ENCODE results near the gene EXOSC2. TPM values are rescaled to one million over a fixed set of nuclear protein-coding genes. Genes with fewer than 3 reads are reported as not detected.

The EXOSC2 gene
- polyA plus RNA-seq, 1 donor from 2014 or later: 36.3 TPM

- no peak overlapping the region for H3K4me3 ChIP-seq (ENCODE audit: low read length)
- H3K36me3 ChIP-seq (ENCODE audit: insufficient read depth, low read length): no peaks in the 10 kb centered on the region
- no peaks in the 10 kb centered on the region for H4K20me1 ChIP-seq (ENCODE audit: insufficient read depth)
- H3F3A ChIP-seq (ENCODE audit: insufficient read depth, low read length, poor library complexity, severe bottlenecking): no peaks in the 10 kb centered on the region
- no peak overlapping the region for H2AFZ ChIP-seq (ENCODE audit: low read depth, low read length)
- H3K79me2 ChIP-seq (replicated peaks; ENCODE audit: insufficient read depth, low read length): no peaks in the 10 kb centered on the region
- peaks cover 62% of the 10 kb centered on the region for H3K27me3 ChIP-seq (ENCODE audit: insufficient read depth, low read depth, low read length)
- H3K9me3 ChIP-seq (ENCODE audit: low read length): no peaks in the 10 kb centered on the region
- no peak overlapping the region for H3K4me2 ChIP-seq (ENCODE audit: low read length)
- no peaks in the 10 kb centered on the region for H3K9me2 ChIP-seq (ENCODE audit: insufficient read depth, low read length)
- no peak overlapping the region for H3K27ac ChIP-seq (ENCODE audit: low read length)
- H3K9ac ChIP-seq (ENCODE audit: low read length): no peak overlapping the region
- TF ChIP-seq EP300 (conservative IDR thresholded peaks at IDR 0.05; ENCODE audit: poor library complexity, severe bottlenecking) (no peak), TAF1 (IDR thresholded peaks at IDR 0.05; ENCODE audit: low read depth) (no peak), EZH2 (IDR thresholded peaks at IDR 0.05; ENCODE audit: borderline replicate concordance, insufficient read depth, low read length, poor library complexity, severe bottlenecking) (no peak), RAD21 (conservative IDR thresholded peaks at IDR 0.05) (no peak), CTCF (IDR thresholded peaks at IDR 0.05; ENCODE audit: poor library complexity, severe bottlenecking) (no peak), REST (IDR thresholded peaks at IDR 0.05; ENCODE audit: borderline replicate concordance) (no peak), MXI1 (conservative IDR thresholded peaks at IDR 0.05; ENCODE audit: poor library complexity, severe bottlenecking) (no peak), POLR2AphosphoS5 (IDR thresholded peaks at IDR 0.05) (no peak), SMC3 (conservative IDR thresholded peaks at IDR 0.05; ENCODE audit: poor library complexity) (no peak)
These were observed 26.5 kb upstream of the EXOSC2 start for GRCh38 chr9:130667120-130667435.

GRCh38 chr9:130668196-130668595 lies 25.4 kb upstream of the EXOSC2 start:
- H3K36me3 ChIP-seq (ENCODE audit: insufficient read depth, low read length): no peaks in the 10 kb centered on the region
- no peaks in the 10 kb centered on the region for H3F3A ChIP-seq (ENCODE audit: insufficient read depth, low read length, poor library complexity, severe bottlenecking)
- H3K9me3 ChIP-seq (ENCODE audit: low read length): no peaks in the 10 kb centered on the region
- H3K9me2 ChIP-seq (ENCODE audit: insufficient read depth, low read length): no peaks in the 10 kb centered on the region
- H4K20me1 ChIP-seq (ENCODE audit: insufficient read depth): no peaks in the 10 kb centered on the region
- TF ChIP-seq SMC3 (conservative IDR thresholded peaks at IDR 0.05; ENCODE audit: poor library complexity) (no peak), CTCF (IDR thresholded peaks at IDR 0.05; ENCODE audit: poor library complexity, severe bottlenecking) (no peak), EP300 (conservative IDR thresholded peaks at IDR 0.05; ENCODE audit: poor library complexity, severe bottlenecking) (no peak), POLR2AphosphoS5 (IDR thresholded peaks at IDR 0.05) (no peak), MXI1 (conservative IDR thresholded peaks at IDR 0.05; ENCODE audit: poor library complexity, severe bottlenecking) (no peak), REST (IDR thresholded peaks at IDR 0.05; ENCODE audit: borderline replicate concordance) (no peak), EZH2 (IDR thresholded peaks at IDR 0.05; ENCODE audit: borderline replicate concordance, insufficient read depth, low read length, poor library complexity, severe bottlenecking) (no peak), TAF1 (IDR thresholded peaks at IDR 0.05; ENCODE audit: low read depth) (no peak), RAD21 (conservative IDR thresholded peaks at IDR 0.05) (no peak)
- H2AFZ ChIP-seq (ENCODE audit: low read depth, low read length): no peak overlapping the region
- no peak overlapping the region for H3K4me2 ChIP-seq (ENCODE audit: low read length)
- no peak overlapping the region for H3K27ac ChIP-seq (ENCODE audit: low read length)
- no peak overlapping the region for H3K4me3 ChIP-seq (ENCODE audit: low read length)
- no peak overlapping the region for H3K9ac ChIP-seq (ENCODE audit: low read length)
- H3K79me2 ChIP-seq (replicated peaks; ENCODE audit: insufficient read depth, low read length): no peaks in the 10 kb centered on the region
- H3K27me3 ChIP-seq (ENCODE audit: insufficient read depth, low read depth, low read length): peaks cover 51% of the 10 kb centered on the region
